ENCODE data around the gene FAM3D.

The FAM3D gene

GRCh38 chr3:58697561-58697960 is 31.0 kb upstream of the FAM3D start:
- no peak for TF ChIP-seq SIN3A (IDR thresholded peaks at IDR 0.05; ENCODE audit: borderline replicate concordance, insufficient read depth, low read length)
- TF ChIP-seq FOXP2 (optimal IDR thresholded peaks at IDR 0.05; ENCODE audit: borderline replicate concordance, extremely low read depth, extremely low read length, insufficient read depth), result no peak
- no peak for TF ChIP-seq REST (IDR thresholded peaks at IDR 0.05; ENCODE audit: insufficient read depth in 1 of 2, low read depth in 2 of 2, low read length in 2 of 2)
- no peak for TF ChIP-seq POLR2AphosphoS5 (IDR thresholded peaks at IDR 0.05; ENCODE audit: low read depth, low read length)
- TF ChIP-seq TAF1 (IDR thresholded peaks at IDR 0.05; ENCODE audit: borderline replicate concordance, insufficient read depth, low read length), result no peak

GRCh38 chr3:58696093-58696492 is 29.5 kb upstream of the FAM3D start:
- TF ChIP-seq SIN3A (IDR thresholded peaks at IDR 0.05; ENCODE audit: borderline replicate concordance, insufficient read depth, low read length), result no peak
- TF ChIP-seq FOXP2 (optimal IDR thresholded peaks at IDR 0.05; ENCODE audit: borderline replicate concordance, extremely low read depth, extremely low read length, insufficient read depth), result no peak
- TF ChIP-seq REST (IDR thresholded peaks at IDR 0.05; ENCODE audit: insufficient read depth in 1 of 2, low read depth in 2 of 2, low read length in 2 of 2), result no peak
- TF ChIP-seq TAF1 (IDR thresholded peaks at IDR 0.05; ENCODE audit: borderline replicate concordance, insufficient read depth, low read length), result no peak
- TF ChIP-seq POLR2AphosphoS5 (IDR thresholded peaks at IDR 0.05; ENCODE audit: low read depth, low read length), result no peak

- no peak for TF ChIP-seq SIN3A (IDR thresholded peaks at IDR 0.05; ENCODE audit: borderline replicate concordance, insufficient read depth, low read length)
Observed at GRCh38 chr3:58693940-58694850, 27.6 kb upstream of the FAM3D start.

- TF ChIP-seq FOXP2 (optimal IDR thresholded peaks at IDR 0.05; ENCODE audit: borderline replicate concordance, extremely low read depth, extremely low read length, insufficient read depth) (no peak), POLR2AphosphoS5 (IDR thresholded peaks at IDR 0.05; ENCODE audit: low read depth, low read length) (no peak), REST (IDR thresholded peaks at IDR 0.05; ENCODE audit: insufficient read depth in 1 of 2, low read depth in 2 of 2, low read length in 2 of 2) (no peak), TAF1 (IDR thresholded peaks at IDR 0.05; ENCODE audit: borderline replicate concordance, insufficient read depth, low read length) (no peak), SIN3A (IDR thresholded peaks at IDR 0.05; ENCODE audit: borderline replicate concordance, insufficient read depth, low read length) (no peak)
Observed at GRCh38 chr3:58692484-58692883, 25.9 kb upstream of the FAM3D start.

GRCh38 chr3:58691997-58692396 is 25.4 kb upstream of the FAM3D start:
- no peak for TF ChIP-seq SIN3A (IDR thresholded peaks at IDR 0.05; ENCODE audit: borderline replicate concordance, insufficient read depth, low read length)
- TF ChIP-seq POLR2AphosphoS5 (IDR thresholded peaks at IDR 0.05; ENCODE audit: low read depth, low read length), result no peak
- no peak for TF ChIP-seq REST (IDR thresholded peaks at IDR 0.05; ENCODE audit: insufficient read depth in 1 of 2, low read depth in 2 of 2, low read length in 2 of 2)
- no peak for TF ChIP-seq TAF1 (IDR thresholded peaks at IDR 0.05; ENCODE audit: borderline replicate concordance, insufficient read depth, low read length)
- no peak for TF ChIP-seq FOXP2 (optimal IDR thresholded peaks at IDR 0.05; ENCODE audit: borderline replicate concordance, extremely low read depth, extremely low read length, insufficient read depth)
